CD14-positive monocyte (primary cell): ENCODE data around the gene ARL4A. TPM values are rescaled to one million over a fixed set of nuclear protein-coding genes. Genes with fewer than 3 reads are reported as not detected.

ENCODE experiments used
- DNase-seq, 3 donors: peaks; one replicate each; pipeline ENCODE4 v3.0.0-alpha.2; 2011 to 2022
- H2AFZ ChIP-seq: 2 replicates; pipeline ENCODE4 v1.6.0; 2012; ENCODE audit warnings: mild to moderate bottlenecking, low read depth, low read length, inconsistent platforms; ENCODE audit not compliant: insufficient read depth, poor library complexity, severe bottlenecking
- H3K27ac ChIP-seq, 2 donors: 1 replicate in 1 of 2; 2 replicates in 1 of 2; pipeline ENCODE4 v1.5.1; 2012 to 2013; ENCODE audit warnings: low read length in 2 of 2, control low read depth in 1 of 2, inconsistent platforms in 1 of 2, low read depth in 1 of 2, mild to moderate bottlenecking in 1 of 2
- H3K27me3 ChIP-seq, 2 donors: one replicate each; pipeline versions ENCODE4 v1.6.0 to v1.6.1; 2011 to 2013; ENCODE audit warnings: low read length in 2 of 2; ENCODE audit not compliant: control insufficient read depth in 2 of 2, insufficient read depth in 2 of 2
- H3K36me3 ChIP-seq, 2 donors: replicated peaks in 1 of 2; 1 replicate in 1 of 2; 2 replicates in 1 of 2; pipeline versions ENCODE4 v1.5.1 to v1.6.1; 2012 to 2013; ENCODE audit warnings: low read length in 2 of 2, control low read depth in 1 of 2, inconsistent platforms in 1 of 2, mild to moderate bottlenecking in 1 of 2; ENCODE audit not compliant: insufficient read depth in 2 of 2, control insufficient read depth in 1 of 2
- H3K4me1 ChIP-seq, 2 donors: 1 replicate in 1 of 2; 2 replicates in 1 of 2; pipeline versions ENCODE4 v1.5.1 to v1.6.1; 2012 to 2013; ENCODE audit warnings: low read length in 2 of 2, control low read depth in 1 of 2, inconsistent platforms in 1 of 2, mild to moderate bottlenecking in 1 of 2, moderate library complexity in 1 of 2; ENCODE audit not compliant: insufficient read depth in 2 of 2, control insufficient read depth in 1 of 2
- H3K4me2 ChIP-seq: replicated peaks from 2 replicates; pipeline ENCODE3; 2012; ENCODE audit warnings: low read length, moderate library complexity, mild to moderate bottlenecking; ENCODE audit not compliant: poor library complexity, severe bottlenecking; ENCODE audit errors: extremely low read depth
- H3K4me3 ChIP-seq, 3 experiments: fragments of 200-600 bp in 1 of 3; sonication (generic) in 1 of 3; replicated peaks in 1 of 3; 1 replicate in 2 of 3; 2 replicates in 1 of 3; pipeline ENCODE4 v1.5.1; 2011 to 2013; ENCODE audit warnings: low read length in 3 of 3, mild to moderate bottlenecking in 3 of 3, control low read depth in 2 of 3, low read depth in 2 of 3, inconsistent platforms in 1 of 3, moderate library complexity in 1 of 3
- H3K79me2 ChIP-seq: 2 replicates; pipeline ENCODE4 v1.6.0; 2012; ENCODE audit warnings: mild to moderate bottlenecking, control low read depth, inconsistent platforms, low read length, moderate library complexity; ENCODE audit not compliant: insufficient read depth
- H3K9ac ChIP-seq: 2 replicates; pipeline ENCODE4 v1.6.0; 2017; ENCODE audit warnings: low read length, mild to moderate bottlenecking; ENCODE audit not compliant: insufficient read depth, poor library complexity, severe bottlenecking
- H3K9me3 ChIP-seq, 2 donors: replicated peaks in 1 of 2; 1 replicate in 1 of 2; 2 replicates in 1 of 2; pipeline versions ENCODE4 v1.5.1 to v1.6.1; 2012 to 2013; ENCODE audit warnings: low read length in 2 of 2, control low read depth in 1 of 2; ENCODE audit not compliant: control insufficient read depth in 1 of 2, insufficient read depth in 1 of 2
- H4K20me1 ChIP-seq: 2 replicates; pipeline ENCODE4 v1.6.0; 2012; ENCODE audit warnings: mild to moderate bottlenecking, low read length, control low read depth, moderate library complexity; ENCODE audit not compliant: insufficient read depth
- H3K27ac Mint-ChIP-seq, 7 donors: one replicate each; pipeline ENCODE4 v1.8.0; 2020; ENCODE audit warnings: mild to moderate bottlenecking in 7 of 7, mixed read lengths in 7 of 7, moderate library complexity in 6 of 7, inconsistent platforms in 2 of 7
- H3K27me3 Mint-ChIP-seq, 3 donors: one replicate each; pipeline ENCODE4 v1.8.0; 2021 to 2022; ENCODE audit warnings: low read depth in 3 of 3, mild to moderate bottlenecking in 3 of 3, mixed read lengths in 3 of 3, moderate library complexity in 3 of 3, inconsistent platforms in 1 of 3
- H3K36me3 Mint-ChIP-seq, 2 donors: one replicate each; pipeline ENCODE4 v1.8.0; 2020; ENCODE audit warnings: mixed read lengths in 2 of 2, inconsistent platforms in 1 of 2, mild to moderate bottlenecking in 1 of 2
- H3K4me1 Mint-ChIP-seq: one replicate; pipeline ENCODE4 v1.8.0; 2020; ENCODE audit warnings: mild to moderate bottlenecking, mixed read lengths
- H3K4me3 Mint-ChIP-seq, 2 donors: one replicate each; pipeline ENCODE4 v1.8.0; 2020; ENCODE audit warnings: mild to moderate bottlenecking in 2 of 2, mixed read lengths in 2 of 2, moderate library complexity in 1 of 2
- H3K9me3 Mint-ChIP-seq, 7 donors: one replicate each; pipeline ENCODE4 v1.8.0; 2020 to 2022; ENCODE audit warnings: mixed read lengths in 7 of 7, mild to moderate bottlenecking in 6 of 7, moderate library complexity in 6 of 7, inconsistent platforms in 2 of 7
- WGBS: methylation state at CpG from one replicate; pipeline ENCODE4 v1.1.5; 2013; ENCODE audit warnings: missing lambda C conversion rate; ENCODE audit not compliant: insufficient coverage; 5-methylcytosine and 5-hydroxymethylcytosine counted together
- intact Hi-C, 2 donors: fragments of 100-400 bp; cut with micrococcal nuclease; formaldehyde crosslinking; loops; one replicate each; pipeline versions ENCODE4 v1.15.0 to v1.15.1; 2023
- polyA plus RNA-seq, 3 donors: library from polyadenylated mRNA; depleted of rRNA in 1 of 3; unstranded in 2 of 3; stranded (reverse) in 1 of 3; fragments of 300-500 nt in 2 of 3; fragments of >200 nt in 1 of 3; fragmentation: Illumina TruSeq in 2 of 3; gene quantifications; 1 replicate in 2 of 3; 2 replicates in 1 of 3; pipeline ENCODE4 v1.2.3, GENCODE V29; 2012 to 2021
- TF ChIP-seq, protein P1 (sequence below): fragments of 200-600 bp; IDR thresholded peaks from one replicate; pipeline ENCODE4 v1.8.0; 2022; ENCODE audit warnings: antibody characterized with exemption, mild to moderate bottlenecking

Gene ARL4A
- polyA plus RNA-seq, 3 donors = 60.3 to 125 (median 69.3) TPM

GRCh38 chr7:12699299-12699698 lies 11.9 kb downstream of the ARL4A start:
- intact Hi-C loops = no loop called here

DNA sequence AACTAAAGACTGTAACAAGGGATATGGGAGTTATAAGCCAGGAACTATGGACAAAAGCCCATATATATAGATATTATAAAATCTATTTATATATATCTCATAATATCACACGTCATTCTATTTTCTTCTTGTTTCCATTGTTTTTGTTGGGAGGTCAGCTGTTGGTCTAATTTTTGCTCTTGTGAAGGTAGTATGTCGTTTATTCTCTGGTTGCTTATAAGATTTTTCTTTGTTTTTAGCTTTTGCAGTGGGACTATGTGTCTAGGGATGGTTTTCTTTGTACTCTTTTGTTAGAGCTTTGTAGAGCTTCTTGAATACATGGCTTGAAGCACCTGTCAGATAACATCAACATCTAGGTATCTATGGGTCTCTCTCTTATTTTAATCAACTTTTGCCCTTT lies 14.0 kb downstream of the ARL4A start:
- Mint-ChIP-seq H3K9me3 (peaks cover 8 to 31% (median 17%) of the 10 kb centered on the region in 7 donors), H3K36me3 (no peaks in the 10 kb centered on the region), H3K4me3 (no peak overlapping the region), H3K27me3 (peaks cover 0 to 3% (median 2%) of the 10 kb centered on the region in 3 donors), H3K27ac (no peak overlapping the region), H3K4me1 (no peaks in the 10 kb centered on the region)
- Histone ChIP-seq H3K9ac (no peak overlapping the region), H3K4me2 (no peak overlapping the region), H3K9me3 (peaks cover 6 to 21% of the 10 kb centered on the region in 2 donors), H3K36me3 (no peaks in the 10 kb centered on the region), H3K27ac (no peak overlapping the region), H3K4me1 (no peaks in the 10 kb centered on the region), H4K20me1 (no peaks in the 10 kb centered on the region), H3K4me3 (no peak overlapping the region), H3K79me2 (no peaks in the 10 kb centered on the region), H2AFZ (no peak overlapping the region), H3K27me3 (no peaks in the 10 kb centered on the region)
- no peak for DNase-seq
- intact Hi-C loops = no loop called here
- WGBS = no CpG with 5 or more reads among the region's 2 CpGs
- TF ChIP-seq, protein P1, sequence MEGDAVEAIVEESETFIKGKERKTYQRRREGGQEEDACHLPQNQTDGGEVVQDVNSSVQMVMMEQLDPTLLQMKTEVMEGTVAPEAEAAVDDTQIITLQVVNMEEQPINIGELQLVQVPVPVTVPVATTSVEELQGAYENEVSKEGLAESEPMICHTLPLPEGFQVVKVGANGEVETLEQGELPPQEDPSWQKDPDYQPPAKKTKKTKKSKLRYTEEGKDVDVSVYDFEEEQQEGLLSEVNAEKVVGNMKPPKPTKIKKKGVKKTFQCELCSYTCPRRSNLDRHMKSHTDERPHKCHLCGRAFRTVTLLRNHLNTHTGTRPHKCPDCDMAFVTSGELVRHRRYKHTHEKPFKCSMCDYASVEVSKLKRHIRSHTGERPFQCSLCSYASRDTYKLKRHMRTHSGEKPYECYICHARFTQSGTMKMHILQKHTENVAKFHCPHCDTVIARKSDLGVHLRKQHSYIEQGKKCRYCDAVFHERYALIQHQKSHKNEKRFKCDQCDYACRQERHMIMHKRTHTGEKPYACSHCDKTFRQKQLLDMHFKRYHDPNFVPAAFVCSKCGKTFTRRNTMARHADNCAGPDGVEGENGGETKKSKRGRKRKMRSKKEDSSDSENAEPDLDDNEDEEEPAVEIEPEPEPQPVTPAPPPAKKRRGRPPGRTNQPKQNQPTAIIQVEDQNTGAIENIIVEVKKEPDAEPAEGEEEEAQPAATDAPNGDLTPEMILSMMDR = no peak

More at GRCh38 chr7:12699299-12699698, 11.9 kb downstream of the ARL4A start:
- H3K27ac ChIP-seq = no peak overlapping the region
- H3K9ac ChIP-seq = no peak overlapping the region
- TF ChIP-seq, protein P1 = no peak
- Mint-ChIP-seq H3K4me1 (no peaks in the 10 kb centered on the region), H3K9me3 (peaks cover 8 to 31% (median 17%) of the 10 kb centered on the region in 7 donors), H3K4me3 (no peak overlapping the region), H3K36me3 (no peaks in the 10 kb centered on the region), H3K27me3 (peaks cover 0 to 3% (median 2%) of the 10 kb centered on the region in 3 donors), H3K27ac (no peak overlapping the region)
- no peaks in the 10 kb centered on the region for H3K4me1 ChIP-seq
- WGBS = 96% methylated on average over 6 of the region's 10 CpGs
- H3K4me3 ChIP-seq = no peak overlapping the region
- H3K36me3 ChIP-seq = no peaks in the 10 kb centered on the region
- H3K4me2 ChIP-seq = no peak overlapping the region
- H2AFZ ChIP-seq = no peak overlapping the region
- H3K79me2 ChIP-seq = no peaks in the 10 kb centered on the region
- no peak for DNase-seq
- H4K20me1 ChIP-seq = no peaks in the 10 kb centered on the region
- peaks cover 6 to 21% of the 10 kb centered on the region in 2 donors for H3K9me3 ChIP-seq
- no peaks in the 10 kb centered on the region for H3K27me3 ChIP-seq
